ES-I3 (cell line): ENCODE data around the gene CNN2.

ENCODE experiments used
- H3K36me3 ChIP-seq: 2 replicates; pipeline ENCODE4 v1.6.1; 2013; ENCODE audit warnings: mild to moderate bottlenecking, low read length, control low read depth, moderate library complexity; ENCODE audit not compliant: insufficient read depth
- H3K4me1 ChIP-seq: 2 replicates; pipeline ENCODE4 v1.6.1; 2013; ENCODE audit warnings: mild to moderate bottlenecking, control low read depth, low read length; ENCODE audit not compliant: insufficient read depth
- H3K9ac ChIP-seq: 2 replicates; pipeline ENCODE4 v1.6.1; 2013; ENCODE audit warnings: low read depth, mild to moderate bottlenecking, low read length, moderate library complexity
- H3K9me3 ChIP-seq: 2 replicates; pipeline ENCODE4 v1.6.1; 2013; ENCODE audit warnings: mild to moderate bottlenecking, low read length, moderate library complexity; ENCODE audit not compliant: control insufficient read depth, insufficient read depth

CNN2 gene

DNA sequence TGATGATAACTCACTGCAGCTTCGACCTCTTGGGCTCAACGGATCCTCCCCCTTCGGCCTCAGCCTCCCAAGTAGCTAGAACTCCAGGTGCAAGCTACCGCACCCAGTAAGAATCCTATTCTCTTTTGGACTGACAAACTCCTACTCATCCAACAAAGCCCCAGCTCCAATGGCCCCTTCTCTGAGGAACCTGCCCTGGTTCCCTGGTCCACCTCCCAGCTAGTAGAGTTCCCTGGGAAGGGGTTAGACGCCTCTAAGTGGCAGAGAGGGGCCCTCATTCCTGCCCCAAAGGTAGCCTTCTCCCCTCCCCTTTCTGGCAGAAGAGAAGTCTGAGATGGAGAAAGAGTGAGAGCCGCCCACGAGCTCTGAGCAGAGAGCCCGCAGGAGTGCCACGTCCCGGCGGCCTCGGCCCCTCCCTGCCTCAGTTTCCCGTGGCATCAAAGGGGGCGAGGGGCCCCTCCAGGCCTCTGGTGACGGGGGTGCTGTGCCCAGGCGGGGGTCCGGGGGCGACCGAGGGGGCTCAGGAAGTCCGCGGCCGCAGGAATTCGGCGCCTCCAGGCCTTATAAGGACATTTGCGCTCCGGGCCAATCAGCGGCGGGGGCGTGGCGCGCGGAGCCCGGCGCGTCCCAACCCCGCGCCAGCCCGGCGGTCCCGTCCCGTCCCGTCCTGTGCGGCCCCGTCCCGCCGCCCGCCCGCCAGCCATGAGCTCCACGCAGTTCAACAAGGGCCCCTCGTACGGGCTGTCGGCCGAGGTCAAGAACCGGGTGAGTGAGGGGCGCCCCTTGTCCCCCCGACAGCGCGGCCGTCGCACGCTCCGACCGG is at the start of gene CNN2:
Gene CNN2 (plus strand): TSS at position 649 of the 823 bp plus-strand sequence. CDS start 54 bp downstream, at position 703.
- no peaks in the 10 kb centered on the region for H3K36me3 ChIP-seq
- H3K9me3 ChIP-seq = no peaks in the 10 kb centered on the region
- H3K4me1 ChIP-seq = no peaks in the 10 kb centered on the region
- H3K9ac ChIP-seq = peak within 1 kb of the TSS; percentile 98

DNA sequence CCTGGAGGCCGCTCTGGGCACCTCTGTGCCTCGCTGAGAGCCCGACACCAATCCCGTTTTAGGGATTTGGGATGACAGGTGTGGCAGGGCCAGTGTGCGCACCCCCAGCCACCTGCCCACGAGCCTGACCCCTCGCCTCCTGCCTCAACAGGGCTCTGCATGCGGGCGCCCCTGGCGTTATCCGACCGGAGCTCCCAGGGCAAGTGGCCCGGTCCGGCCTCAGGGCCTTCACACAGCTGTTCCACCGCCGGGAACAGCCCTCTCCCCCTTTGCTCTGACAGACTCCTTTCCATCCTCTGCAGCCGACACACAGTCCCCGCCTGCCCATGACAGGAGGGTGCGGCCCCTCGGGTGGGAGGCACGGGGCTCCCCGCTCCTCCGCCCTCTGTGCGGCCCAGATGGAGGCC is 49.3 kb upstream of the CNN2 start:
- Histone ChIP-seq H3K9ac (no peak overlapping the region), H3K4me1 (peaks cover 8% of the 10 kb centered on the region; the same call in 1 of the 2 replicates), H3K9me3 (no peaks in the 10 kb centered on the region), H3K36me3 (0 out of 2 replicates have a peak, but pooled peaks cover 3% of the 10 kb centered on the region)

DNA sequence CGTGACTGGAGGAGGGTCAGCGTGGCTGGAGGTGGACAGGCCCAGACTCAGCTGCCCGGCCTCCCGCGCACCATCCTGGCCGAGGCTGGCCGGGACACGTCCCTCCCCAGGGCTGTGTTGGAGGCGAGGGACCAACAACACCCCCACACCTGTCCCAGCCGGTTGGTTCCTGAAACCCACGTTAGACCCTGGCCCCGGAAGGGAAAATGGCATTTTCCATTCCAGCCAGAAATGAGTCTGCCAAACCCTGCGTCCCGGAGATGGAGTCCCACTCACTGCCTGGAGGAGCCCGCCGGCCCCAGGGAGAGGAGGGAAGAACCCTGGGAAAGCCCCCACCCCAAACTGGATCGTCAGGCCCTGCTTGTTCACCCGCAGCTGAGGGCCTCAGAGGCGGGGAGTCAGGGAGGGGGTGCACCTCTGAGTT is 47.1 kb upstream of the CNN2 start:
- Histone ChIP-seq H3K4me1 (peaks cover 8% of the 10 kb centered on the region; the same call in 1 of the 2 replicates), H3K36me3 (no peaks in the 10 kb centered on the region), H3K9me3 (no peaks in the 10 kb centered on the region), H3K9ac (no peak overlapping the region)

DNA sequence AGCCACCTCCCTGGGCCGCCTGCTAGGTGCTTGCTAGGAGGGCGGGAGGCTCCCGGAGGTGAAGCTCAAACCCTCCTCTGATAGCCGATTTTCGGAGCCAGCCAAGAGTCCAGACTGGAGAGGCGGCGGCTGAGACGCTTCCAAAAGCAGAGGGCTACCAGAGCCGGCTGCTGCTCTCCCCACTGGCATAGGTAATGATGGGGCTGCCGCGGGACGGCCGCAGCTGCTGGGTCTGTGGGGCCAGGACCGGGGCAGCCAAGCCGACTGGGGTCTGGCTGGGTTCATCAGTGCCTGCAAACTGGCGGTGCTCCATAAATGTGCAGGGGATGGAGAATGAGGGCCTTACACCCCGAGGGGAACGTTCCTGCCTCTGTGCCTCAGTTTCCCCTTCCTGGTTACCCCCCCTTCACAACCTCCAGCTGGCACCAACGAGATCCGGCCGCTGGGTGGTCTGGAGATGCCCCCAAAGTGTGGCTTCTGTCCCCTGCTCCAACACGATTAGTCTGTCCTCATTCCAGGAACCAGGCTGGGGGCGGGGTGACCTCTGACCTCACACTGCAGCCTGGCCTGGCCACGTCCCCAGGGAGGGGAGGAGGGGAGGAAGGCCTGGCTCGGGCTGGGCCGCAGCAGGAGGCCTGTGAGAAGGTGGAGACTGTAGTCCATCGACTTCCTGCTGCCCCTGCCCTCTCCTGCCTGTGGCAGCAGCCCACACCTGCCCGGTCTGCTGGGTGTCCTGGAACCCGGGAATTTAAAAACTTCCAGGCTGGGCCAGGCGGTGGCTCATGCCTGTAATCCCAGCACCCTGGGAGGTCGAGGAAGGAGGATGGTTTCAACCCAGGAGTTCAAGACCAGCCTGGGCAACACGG is 46.0 kb upstream of the CNN2 start:
- H3K9ac ChIP-seq = peak overlapping the region; percentile 16; the same call in 1 of the 2 replicates
- H3K9me3 ChIP-seq = no peaks in the 10 kb centered on the region
- H3K36me3 ChIP-seq = no peaks in the 10 kb centered on the region
- H3K4me1 ChIP-seq = peaks cover 8% of the 10 kb centered on the region; the same call in 1 of the 2 replicates

DNA sequence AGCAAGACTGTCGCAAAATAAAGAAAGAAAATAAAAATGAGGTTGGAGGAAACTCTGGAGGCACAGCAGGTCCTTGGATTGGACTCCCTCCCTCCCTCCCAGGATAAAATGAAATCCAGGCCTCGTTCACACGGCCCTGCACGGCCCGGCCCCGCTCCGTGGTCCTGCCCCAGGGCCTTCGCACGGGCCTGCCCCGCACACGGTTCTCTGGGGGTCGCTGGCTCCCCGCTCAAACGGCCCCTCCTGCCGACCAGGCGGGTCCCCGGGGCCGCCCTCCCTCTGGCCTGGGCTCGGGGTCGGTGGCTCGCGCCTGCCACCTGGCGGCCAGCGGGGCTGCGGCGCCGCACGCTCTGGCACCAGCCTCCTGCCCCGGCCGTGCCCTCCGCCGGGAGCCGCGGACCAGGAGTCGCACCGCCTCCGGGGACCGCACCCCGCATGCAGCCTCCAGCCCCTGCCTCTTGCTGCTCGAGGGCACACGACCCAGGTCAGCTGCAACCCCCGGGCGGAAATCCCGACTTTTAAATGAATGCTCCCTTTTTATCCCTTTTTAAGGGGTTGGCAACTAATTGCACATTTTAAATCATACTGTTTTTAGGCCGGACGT is 43.7 kb upstream of the CNN2 start:
- peak overlapping the region; percentile 31 for H3K9ac ChIP-seq
- H3K9me3 ChIP-seq = no peaks in the 10 kb centered on the region
- H3K36me3 ChIP-seq = no peaks in the 10 kb centered on the region
- H3K4me1 ChIP-seq = peaks cover 8% of the 10 kb centered on the region; the same call in 1 of the 2 replicates

DNA sequence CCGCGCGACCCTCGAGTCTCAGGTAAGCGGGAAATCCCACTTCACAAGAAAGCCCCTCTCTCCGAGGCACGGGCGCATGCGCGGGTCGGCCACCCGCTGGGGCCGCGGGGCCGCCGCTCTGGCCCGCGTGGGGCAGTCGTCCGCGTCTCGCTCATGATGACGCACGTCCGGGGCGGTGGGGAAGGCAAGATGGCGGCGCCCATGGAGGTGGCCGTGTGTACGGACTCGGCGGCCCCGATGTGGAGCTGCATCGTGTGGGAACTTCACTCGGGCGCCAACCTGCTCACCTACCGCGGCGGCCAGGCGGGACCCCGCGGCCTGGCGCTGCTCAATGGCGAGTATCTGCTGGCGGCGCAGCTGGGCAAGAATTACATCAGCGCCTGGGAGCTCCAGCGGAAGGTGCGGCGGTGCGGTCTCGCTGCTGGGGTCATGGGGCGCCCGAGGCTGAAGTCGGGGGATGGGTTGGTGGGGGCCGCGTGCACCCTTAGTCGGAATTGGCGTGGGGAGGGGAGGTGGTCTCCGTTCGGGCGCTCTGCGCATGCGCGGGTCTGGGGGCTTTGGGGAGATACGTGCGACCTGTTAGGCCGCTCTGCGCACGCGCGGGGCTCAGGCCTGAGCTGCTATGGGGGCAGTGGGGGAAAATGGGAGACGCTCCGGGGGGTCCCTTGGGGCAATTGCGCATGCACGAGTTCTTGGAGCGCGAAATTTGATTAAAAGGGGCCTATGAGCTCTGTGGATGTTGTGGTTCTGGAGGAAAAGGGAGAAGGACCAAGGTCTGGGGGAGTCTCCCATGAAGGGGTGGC is 42.0 kb upstream of the CNN2 start, which contains the start of gene WDR18:
Gene WDR18 (plus strand): TSS at position 181 of the 803 bp plus-strand sequence. CDS start 9 bp downstream, at position 190.
- Histone ChIP-seq H3K36me3 (no peaks in the 10 kb centered on the region), H3K9ac (peak within 1 kb of the TSS; percentile 98), H3K4me1 (peaks cover 5% of the 10 kb centered on the region; the same call in 1 of the 2 replicates), H3K9me3 (no peaks in the 10 kb centered on the region)

DNA sequence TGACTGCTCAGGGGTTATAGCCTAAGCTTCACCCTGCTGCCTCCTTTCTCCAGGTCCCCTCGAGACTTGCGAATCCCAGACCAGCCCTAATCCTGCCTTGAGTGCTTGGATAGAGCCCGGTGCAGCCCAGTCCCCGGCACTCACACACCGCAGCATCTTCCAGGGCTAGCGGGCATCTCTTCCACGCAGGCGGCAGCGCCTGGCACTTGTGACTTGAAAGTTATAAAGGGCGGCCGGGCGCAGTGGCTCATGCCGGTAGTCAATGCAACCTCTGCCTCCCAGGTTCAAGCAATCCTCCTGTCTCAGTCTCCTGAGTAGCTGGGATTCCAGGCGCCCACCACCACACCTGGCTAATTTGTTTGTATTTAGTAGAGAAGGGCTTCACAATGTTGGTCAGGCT is 40.3 kb upstream of the CNN2 start:
- no peaks in the 10 kb centered on the region for H3K36me3 ChIP-seq
- no peak overlapping the region for H3K9ac ChIP-seq
- H3K9me3 ChIP-seq = no peaks in the 10 kb centered on the region
- peaks cover 8% of the 10 kb centered on the region; the same call in 1 of the 2 replicates for H3K4me1 ChIP-seq

DNA sequence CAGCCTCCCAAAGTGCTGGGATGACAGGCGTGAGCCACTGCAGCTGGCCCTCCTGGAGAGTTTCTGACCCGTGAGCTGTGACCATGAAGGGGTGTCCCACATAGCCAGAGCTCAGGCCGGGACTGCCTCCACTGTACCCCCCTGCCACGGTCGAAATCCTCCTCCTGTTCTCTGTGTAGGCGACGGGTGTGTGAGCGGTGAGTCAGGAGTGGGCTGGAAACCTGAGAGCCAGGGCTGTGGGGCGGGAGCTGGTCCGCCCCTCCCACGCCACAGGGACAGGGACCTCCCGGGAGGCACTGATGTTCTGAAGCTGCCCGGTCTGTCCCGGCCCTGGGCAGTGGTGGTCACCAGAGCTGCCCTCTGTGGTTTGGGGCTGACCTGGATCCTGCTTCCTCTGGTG is 38.3 kb upstream of the CNN2 start:
- Histone ChIP-seq H3K9me3 (no peaks in the 10 kb centered on the region), H3K36me3 (no peaks in the 10 kb centered on the region), H3K9ac (no peak overlapping the region), H3K4me1 (peaks cover 8% of the 10 kb centered on the region; the same call in 1 of the 2 replicates)

DNA sequence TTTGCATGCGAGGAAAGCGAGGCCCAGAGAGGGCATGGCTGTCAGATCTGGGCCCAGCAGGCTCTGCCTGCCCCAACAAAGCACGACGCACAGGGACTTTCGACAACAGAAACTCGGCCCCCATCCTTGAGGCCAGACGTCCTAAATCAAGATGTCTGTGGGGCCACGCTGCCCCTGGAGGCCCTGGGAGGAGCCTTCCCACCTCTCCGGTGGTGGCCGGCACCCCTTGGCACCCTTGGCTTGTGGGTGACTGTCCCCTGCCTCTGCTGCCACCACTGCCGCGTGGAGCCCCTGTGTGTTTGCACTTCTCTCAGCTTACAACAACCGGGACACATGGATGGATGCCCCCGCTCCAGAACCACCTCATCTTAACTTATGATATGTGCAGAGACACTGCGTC is 37.9 kb upstream of the CNN2 start:
- Histone ChIP-seq H3K4me1 (peaks cover 8% of the 10 kb centered on the region; the same call in 1 of the 2 replicates), H3K9ac (no peak overlapping the region), H3K36me3 (no peaks in the 10 kb centered on the region; the same call in 1 of the 2 replicates), H3K9me3 (no peaks in the 10 kb centered on the region)

DNA sequence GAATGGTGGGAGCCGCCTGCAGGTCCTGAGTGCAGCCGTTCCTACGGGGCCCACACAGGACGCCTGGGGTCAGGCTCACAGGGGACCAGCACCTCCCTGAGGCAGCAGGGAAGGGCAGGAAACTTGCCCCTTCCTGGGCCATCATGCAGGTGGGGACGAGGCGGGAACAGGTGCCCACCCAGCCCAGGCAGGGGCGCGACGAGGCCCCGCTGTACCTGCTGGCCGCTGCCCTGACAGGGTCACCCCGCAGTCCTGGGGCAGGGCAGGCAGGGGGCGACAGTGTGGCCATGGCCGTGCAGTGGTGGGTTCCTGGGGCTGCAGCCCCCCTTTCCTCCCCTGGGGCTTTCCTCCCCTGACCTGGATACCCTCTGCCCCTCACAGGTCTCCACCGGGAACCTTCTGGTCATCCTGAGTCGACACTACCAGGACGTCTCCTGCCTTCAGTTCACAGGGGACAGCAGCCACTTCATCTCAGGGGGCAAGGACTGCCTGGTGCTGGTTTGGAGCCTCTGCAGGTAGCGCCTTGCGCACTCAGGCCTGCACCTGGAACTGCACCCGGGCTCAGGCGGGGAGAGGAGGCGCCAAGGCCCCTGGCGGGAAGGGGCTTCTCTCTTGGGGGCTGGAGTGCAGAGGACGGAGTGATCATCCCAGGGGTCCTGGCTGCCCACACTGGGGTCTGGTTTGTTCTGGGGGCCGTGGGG is 36.9 kb upstream of the CNN2 start:
- no peaks in the 10 kb centered on the region; the same call in 1 of the 2 replicates for H3K36me3 ChIP-seq
- no peaks in the 10 kb centered on the region for H3K9me3 ChIP-seq
- H3K9ac ChIP-seq = no peak overlapping the region
- peaks cover 8% of the 10 kb centered on the region; the same call in 1 of the 2 replicates for H3K4me1 ChIP-seq

DNA sequence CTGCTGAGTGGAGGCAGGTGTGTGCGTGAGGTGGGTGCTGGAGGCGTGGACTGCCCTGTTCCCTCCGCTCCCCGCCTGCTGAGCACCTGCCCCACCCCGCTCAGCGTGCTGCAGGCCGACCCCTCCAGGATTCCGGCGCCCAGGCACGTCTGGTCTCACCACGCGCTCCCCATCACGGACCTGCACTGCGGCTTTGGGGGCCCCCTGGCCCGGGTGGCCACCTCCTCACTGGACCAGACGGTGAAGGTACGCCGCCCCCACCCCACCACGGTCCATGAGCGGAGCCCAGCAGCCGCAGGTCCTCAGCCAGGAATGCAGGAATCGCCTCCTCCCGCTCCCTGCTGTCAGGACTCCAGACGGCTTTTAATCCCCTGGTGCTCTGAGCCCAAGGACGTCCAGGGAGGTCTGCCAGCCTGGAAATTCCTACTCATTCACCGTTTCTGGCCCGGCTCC is 36.3 kb upstream of the CNN2 start:
- Histone ChIP-seq H3K9me3 (no peaks in the 10 kb centered on the region), H3K36me3 (no peaks in the 10 kb centered on the region; the same call in 1 of the 2 replicates), H3K4me1 (peaks cover 8% of the 10 kb centered on the region; the same call in 1 of the 2 replicates), H3K9ac (no peak overlapping the region)

DNA sequence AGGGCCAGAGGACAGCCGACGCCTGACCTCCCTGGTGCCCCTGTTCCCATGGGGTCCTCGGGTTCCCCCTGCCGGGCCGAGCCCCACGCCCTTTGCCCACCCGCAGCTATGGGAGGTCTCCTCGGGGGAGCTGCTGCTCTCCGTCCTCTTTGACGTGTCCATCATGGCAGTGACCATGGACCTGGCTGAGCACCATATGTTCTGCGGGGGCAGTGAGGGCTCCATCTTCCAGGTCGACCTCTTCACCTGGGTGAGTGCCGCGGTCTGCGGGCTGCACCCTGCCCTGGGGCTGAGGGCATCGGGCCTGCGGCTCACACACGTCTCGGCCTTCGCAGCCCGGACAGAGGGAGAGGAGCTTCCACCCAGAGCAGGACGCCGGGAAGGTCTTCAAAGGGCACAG is 35.7 kb upstream of the CNN2 start:
- H3K4me1 ChIP-seq = peaks cover 8% of the 10 kb centered on the region; the same call in 1 of the 2 replicates
- no peaks in the 10 kb centered on the region for H3K9me3 ChIP-seq
- no peaks in the 10 kb centered on the region; the same call in 1 of the 2 replicates for H3K36me3 ChIP-seq
- no peak overlapping the region for H3K9ac ChIP-seq
